GM12892 (cell line): Measurements from ENCODE around the gene HERC2.
"Not testable (repeated sequence)": the region's sequence is repeated elsewhere in the genome, so short reads cannot be mapped to it uniquely, and the experiment has no call there.

Experiments used
- POLR2A ChIP-seq: IDR thresholded peaks from 2 replicates; pipeline ENCODE4 v1.6.1; 2011; ENCODE audit warnings: low read depth, low read length, control low read depth
- POLR2AphosphoS5 ChIP-seq: IDR thresholded peaks from 2 replicates; pipeline ENCODE4 v1.6.1; 2011; ENCODE audit warnings: low read depth, low read length, control low read depth
- TAF1 ChIP-seq: IDR thresholded peaks from 2 replicates; pipeline ENCODE4 v1.6.1; 2011; ENCODE audit warnings: low read depth, mild to moderate bottlenecking, control low read depth, low read length, borderline replicate concordance

GRCh38 chr15:28198215-28198614 is 123.8 kb downstream of the HERC2 start:
- not testable (repeated sequence) for TF ChIP-seq POLR2A, POLR2AphosphoS5, TAF1
